Left lobe of liver (tissue), 2 donors: ENCODE data around the gene CRABP1. TPM values are rescaled to one million over a fixed set of nuclear protein-coding genes. Genes with fewer than 3 reads are reported as not detected.

ENCODE experiments used
- ATAC-seq: fragments of 200-7000 bp; cut with Tn5 transposase; one replicate; pipeline ENCODE4 v1.9.1; 2020; ENCODE audit warnings: mild to moderate bottlenecking, moderate library complexity
- DNase-seq: peaks from one replicate; pipeline ENCODE4 v3.0.0-alpha.2; 2020; ENCODE audit warnings: low spot score
- total RNA-seq: library from RNA; stranded (reverse); gene quantifications from one replicate; pipeline ENCODE4 v1.2.1, GENCODE V29; 2021
- donor health status: DM: no; HTN: no; CAD: no; lungs with moderate emphysema.
- donor health status: DM: no; HTN: yes; CAD: no.

The CRABP1 gene
- total RNA-seq, 1 donor from 2014 or later: 0.40 TPM

DNA sequence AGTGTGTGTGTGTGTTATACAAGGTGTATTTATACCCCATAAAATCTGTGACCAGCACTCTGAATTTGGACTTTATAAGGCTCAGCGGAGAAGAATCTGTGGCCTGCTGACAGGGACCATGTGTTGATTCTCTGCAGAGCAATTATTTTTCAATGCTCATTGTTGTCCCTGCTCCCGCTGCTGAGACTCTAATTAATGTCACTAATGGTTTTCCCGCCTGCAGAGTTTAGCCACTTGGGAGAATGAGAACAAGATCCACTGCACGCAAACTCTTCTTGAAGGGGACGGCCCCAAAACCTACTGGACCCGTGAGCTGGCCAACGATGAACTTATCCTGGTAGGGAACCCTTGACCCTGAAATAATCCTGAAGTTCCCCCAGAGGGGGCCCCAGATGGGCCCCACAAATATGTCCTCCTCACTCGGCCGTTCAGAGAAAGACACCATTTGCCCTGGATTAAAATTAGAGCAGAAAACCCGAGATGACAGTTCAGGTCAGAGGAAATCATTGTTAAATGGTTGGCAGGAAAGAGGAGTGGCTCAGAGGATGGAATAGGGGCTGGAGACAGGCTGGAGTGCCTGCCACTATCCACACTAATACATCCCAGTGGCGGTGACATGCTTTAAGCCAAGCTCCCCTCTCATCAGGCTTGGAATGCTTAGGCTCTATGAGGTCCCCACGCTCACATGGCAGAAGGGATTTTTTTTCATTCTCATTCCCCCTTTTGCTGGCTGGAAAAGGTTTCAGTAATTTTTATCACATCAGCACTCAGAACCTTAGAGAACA lies 3.3 kb downstream of the CRABP1 start:
- ATAC-seq (no peak), DNase-seq (no peak)

DNA sequence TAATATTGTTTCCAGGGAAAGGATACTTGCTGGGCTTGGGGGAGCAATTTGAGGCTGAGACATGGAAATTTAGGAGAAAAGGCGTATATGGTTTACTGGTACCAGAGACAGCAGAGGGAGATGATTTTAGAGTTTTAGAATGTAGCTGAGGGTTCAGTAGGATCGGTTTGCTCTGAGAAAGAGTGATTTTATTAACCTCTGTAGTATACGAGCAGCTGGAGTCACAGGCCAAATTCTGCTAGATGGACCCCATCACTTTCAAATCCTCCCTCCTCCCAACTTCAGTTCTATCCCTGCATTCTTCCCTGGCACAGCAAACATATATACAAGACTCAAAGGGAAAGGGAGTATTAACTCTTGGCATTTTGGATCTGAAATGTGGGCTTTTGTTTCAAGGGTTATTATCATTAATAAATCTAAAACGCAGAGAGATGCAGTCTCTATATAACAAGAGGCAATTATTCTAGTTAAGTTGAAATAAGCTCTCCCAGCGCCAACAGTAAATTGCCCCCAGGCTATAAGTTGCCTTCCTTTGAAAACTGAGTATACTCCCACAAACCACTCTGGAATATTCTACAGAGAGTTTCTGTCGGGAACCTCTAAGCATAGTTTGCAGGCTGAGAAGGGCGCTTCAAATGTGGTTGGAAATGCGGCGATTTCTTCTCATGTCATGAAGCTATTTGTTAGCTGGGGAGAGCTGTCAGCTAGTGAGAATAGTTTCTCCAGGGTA lies 5.4 kb downstream of the CRABP1 start:
- ATAC-seq (no peak), DNase-seq (no peak)

DNA sequence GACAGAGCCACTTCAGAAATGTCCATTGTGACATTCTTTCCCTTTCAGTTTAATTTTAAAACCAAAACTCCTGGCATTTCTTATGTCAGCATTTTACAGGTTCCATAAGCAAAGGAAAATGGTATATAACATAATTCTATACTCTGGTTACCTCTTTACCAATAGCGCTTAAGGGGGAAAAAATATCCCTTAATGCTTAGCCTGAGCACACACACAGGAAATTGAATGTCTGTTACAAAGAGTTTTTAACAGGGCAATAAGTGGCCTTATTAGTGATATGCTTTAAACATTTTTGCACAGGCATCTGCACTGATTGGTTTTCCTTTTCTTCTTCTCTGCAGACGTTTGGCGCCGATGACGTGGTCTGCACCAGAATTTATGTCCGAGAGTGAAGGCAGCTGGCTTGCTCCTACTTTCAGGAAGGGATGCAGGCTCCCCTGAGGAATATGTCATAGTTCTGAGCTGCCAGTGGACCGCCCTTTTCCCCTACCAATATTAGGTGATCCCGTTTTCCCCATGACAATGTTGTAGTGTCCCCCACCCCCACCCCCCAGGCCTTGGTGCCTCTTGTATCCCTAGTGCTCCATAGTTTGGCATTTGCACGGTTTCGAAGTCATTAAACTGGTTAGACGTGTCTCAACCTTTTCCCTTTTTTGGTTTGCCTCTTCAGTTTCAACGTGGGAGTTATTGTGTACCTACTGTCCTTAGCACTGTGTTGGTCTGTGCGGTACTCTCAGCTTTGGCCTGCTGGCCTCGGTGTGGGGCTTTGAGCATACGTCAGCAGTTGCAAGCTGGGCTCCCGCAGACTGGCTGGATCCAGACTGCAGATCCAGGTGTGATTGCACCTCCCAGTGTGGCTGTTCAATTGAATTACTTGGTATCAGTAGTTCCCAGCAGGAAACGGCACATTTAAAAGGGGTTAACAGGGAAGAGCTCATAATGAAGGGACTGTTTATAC lies 7.7 kb downstream of the CRABP1 start:
- DNase-seq (no peak), ATAC-seq (no peak)

DNA sequence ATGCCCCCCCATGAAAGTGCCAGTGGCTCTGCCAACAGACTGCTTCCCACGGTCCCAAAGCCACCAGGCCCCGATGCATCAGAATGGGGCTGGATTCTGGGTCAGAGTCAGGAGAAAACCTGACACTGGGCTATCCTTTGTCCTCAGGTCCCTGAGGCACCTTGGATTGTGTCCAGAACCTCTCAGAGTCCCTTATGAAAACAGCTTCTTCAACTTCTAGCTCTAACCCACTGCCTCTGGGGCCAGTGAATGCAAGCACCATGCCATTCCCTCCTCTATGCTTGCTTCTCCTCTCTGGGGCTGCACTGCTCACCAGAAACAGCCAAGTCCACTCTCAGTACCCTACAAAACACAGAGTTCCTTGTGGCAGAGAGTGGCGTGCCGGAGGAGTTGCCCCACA lies 9.9 kb downstream of the CRABP1 start:
- ATAC-seq (no peak), DNase-seq (no peak)

DNA sequence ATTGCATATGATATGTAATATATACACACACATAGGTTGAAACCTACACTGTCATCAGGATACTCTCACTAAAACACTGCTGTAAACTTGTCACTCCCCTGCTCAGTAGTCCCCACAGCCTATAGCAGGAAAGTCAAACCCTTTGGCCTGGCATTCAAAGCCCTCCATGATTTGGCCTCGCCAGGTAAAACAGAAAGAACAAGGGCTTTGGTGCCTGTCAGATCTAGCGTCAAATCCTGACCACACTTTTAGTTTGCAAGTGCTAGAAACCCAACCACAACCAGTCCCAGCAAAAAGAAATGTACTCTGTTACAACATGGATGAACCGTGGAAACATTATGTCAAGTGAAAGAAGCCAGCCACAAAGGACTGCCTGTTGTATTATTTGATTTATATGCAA lies 11.4 kb downstream of the CRABP1 start:
- ATAC-seq (no peak), DNase-seq (no peak)

DNA sequence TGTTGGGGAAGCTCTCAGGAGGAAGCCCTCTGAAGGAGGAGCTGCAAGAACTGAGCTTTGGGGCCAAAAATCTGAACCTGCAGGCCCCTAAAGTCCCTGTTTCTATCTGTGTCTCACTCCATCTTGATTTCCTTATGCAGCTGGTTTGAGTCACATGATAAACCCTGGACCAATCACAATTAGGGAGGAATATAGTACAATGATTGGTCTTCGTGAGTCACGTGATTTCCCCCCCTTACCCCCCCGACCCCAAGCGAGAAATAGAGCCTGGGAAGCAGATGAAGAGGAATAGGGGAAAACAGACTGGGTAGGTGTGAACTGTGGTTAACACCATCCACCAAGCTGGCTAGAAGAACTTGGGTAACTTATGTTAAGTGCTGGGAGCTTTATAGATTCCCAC lies 12.9 kb downstream of the CRABP1 start:
- DNase-seq (no peak), ATAC-seq (no peak)

DNA sequence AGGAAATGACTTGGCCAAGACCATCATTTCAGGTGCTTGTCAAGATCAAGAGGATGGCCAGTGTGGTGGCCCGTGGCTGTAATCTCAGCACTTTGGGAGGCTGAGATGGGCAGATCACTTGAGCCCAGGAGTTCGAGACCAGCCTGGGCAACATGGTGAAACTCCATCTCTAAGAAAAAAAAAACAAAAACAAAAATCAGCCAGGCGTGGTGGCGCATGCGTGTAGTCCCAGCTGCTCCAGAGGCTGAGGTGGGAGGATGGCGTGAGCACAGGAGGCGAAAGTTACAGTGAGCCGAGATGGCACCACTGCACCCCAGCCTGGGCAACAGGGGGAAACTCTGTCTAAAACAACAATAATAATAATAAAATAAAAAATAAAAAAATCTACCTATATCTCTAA lies 15.0 kb downstream of the CRABP1 start:
- DNase-seq (peak; percentile 19), ATAC-seq (no peak)

DNA sequence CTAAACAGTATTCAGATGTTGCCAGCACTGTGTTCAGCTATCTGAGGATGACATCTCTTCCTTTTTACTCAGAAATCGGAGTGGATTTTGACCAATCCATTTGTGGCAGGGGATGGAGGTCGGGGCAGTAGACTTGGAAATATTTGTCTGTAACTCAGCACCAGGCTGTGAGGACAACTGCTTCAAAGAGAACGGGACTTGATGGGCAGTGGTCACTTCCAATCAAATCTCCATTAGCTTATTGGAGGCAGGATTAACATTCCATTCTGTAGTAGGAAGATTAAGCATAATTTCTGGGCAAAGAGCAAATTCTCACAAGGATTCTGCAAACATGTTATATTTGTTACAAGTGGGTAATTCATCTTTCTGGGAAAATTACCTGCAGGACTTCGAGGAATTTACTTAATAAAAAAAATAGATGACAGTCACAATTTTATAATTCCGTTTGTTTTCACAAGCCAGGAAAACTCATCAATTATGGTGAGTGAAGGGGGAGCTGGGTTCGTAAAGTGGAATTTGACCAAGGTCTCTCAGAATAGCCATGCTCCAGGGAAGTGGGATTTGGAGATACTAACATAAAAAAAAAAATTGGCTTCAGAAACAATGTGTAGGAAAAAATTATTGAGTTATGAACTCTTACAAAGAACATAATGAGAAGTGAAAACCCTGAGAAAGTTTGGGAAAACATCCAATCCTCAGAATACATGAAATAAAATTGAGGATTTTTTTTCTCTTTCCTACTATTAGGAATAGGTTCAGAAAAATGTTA lies 18.1 kb downstream of the CRABP1 start:
- no peak for ATAC-seq
- no peak for DNase-seq

DNA sequence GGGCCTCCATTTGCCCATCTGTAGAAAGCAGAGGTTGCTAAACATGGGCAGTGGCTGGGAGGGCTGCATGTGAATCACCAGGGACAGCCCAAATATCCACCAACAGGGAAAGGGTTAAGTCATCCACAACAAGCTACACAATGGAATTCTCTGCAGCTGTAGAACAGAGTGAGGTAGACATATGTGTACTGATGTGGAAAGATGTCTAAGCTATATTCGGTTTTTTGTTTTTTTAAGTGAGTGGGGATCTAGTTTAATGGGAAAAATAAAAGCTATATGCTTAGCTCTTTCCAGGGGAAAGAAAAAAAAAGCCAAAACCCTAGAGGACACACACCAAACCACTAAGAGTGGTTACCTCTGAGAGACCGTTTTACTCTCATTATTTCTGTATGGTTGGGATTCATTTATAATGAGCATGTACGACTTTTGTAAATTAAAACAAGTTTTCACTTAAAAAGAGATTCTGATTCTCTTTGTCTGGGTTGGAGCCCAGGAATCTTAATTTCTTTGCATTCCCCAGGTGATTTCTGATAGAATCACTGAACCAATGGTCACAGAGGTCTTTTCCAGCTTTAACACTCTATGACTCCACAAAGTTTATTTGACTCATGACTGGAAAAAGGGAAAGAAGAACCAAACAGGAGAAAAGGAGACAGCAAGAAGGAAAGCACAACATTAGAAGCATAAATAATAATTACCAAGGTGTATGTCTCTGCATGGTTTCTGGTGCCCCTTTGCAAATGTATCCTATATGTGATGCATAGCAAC lies 19.1 kb downstream of the CRABP1 start:
- no peak for ATAC-seq
- no peak for DNase-seq

DNA sequence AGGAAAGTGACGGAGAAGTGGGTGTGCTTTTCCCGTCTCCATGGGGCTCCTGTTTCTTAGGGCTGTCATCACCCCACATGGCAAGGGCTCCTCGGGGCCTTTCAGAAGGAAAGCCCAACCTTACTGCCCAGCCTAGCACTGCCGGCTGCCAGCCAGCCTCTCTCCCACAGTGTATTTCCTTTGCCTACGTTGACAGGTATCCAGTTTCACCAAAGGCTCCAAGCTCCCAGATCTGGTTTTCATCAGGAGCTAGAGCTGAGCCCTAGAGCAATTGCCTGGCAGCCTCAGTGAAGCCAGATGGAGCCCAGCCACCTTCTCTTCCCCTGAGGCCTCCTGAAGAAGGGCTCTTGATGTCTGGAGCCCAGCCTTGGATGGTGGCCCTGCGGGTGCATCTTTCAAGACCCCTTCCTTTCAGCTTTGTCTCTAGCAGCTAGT lies 20.2 kb downstream of the CRABP1 start:
- DNase-seq: peak; percentile 31
- no peak for ATAC-seq

DNA sequence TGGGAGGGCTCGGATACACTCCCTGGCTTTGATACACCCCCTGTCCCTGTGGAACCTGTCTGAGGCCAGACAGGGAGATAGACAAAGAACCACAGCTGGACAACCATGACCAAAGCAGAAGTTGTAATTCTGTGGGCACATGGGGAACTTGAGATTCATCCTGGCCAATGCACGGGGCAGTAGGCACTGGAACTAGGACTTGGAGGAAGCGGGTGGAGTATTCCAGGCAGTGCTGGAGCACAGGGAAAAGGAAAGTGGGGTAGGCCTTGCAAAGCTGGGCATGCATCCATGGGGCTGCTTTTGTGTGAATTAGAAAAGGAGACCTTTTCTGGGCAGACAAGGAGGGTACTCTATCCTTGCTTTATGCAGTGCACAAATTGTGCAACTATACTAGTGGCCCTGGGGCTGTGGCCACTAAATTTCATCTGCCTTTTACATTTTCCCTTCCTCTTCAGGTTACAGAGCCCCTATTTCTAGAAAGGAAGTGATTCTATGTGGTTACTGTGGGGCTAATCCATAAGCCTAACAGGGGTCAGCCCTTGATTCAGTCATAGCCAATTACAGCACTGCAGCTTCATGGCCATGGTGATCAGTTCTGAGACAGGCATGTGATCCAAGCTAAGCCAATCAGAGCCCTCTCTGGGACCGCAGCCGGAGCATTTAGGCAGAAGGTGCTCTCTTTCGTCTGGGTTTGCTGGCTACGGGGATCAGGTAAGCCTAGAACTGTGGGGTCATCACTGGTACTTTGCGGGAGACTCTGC lies 21.0 kb downstream of the CRABP1 start:
- DNase-seq (peak; percentile 27), ATAC-seq (no peak)

DNA sequence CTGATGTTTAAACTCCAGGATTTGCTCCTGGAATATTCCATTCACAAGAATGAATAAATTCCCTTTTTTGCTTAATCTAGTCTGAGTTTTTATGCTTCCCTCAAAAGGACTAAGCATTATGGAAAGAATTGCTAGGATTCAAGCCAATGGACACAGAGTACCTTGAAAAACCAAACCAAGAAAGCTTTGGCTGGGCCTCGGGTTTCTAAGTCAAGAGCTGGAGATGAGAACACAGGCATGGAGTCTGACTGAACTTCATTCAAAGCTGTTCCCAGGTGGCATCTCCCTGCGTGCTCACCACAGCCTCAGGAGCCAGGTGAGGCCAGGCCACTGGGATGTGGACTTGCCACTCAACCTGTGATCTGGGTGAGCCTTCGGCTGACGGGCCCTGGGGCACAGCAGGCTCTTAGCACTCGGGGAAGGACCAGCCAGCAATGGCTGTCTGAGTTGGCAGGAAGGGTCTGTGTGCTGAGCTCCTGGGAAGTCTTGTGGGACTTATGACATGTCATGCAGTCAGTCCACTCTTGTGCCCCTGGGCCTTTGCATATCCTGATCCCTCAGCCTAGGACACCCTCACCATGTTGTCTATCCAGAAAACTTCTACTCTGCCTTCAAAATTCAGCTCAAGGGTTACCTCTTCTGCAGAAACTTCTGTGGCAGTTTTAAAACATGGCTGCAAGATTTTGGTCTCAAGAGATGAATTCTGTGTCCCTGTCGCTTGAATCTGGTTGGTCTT lies 21.8 kb downstream of the CRABP1 start:
- DNase-seq (peak; percentile 34), ATAC-seq (no peak)

DNA sequence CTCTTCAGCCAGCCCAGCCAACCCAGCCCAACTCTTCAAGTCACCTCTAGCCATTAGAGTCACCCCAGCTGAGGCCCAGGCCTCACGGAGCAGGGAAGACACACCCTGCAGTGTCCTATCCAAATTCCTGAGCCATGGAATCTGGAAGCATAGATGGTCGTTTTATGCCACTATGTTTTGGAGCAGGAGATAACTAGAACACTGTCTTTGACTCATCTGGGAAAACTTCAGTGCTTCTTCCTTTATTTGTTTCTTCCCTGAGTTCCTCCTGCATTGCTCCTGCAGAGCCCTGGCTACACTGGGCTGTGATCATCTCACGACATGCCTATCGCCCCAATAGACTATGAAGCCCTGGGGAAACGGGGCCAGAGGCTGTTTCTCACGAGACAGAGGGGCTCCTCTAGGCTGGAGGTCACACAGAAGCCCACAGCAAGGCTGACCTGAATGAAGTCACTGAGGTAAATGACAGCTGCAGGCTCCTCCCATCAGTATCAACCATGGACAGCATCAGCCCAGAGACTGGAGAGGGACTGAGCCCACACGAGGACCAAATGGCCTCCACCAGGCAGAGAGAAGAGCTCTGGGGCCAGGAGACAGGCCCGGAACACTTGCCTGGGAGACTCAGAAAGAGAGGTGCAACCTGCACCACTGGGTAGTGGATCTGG lies 22.7 kb downstream of the CRABP1 start:
- ATAC-seq (no peak), DNase-seq (no peak)

DNA sequence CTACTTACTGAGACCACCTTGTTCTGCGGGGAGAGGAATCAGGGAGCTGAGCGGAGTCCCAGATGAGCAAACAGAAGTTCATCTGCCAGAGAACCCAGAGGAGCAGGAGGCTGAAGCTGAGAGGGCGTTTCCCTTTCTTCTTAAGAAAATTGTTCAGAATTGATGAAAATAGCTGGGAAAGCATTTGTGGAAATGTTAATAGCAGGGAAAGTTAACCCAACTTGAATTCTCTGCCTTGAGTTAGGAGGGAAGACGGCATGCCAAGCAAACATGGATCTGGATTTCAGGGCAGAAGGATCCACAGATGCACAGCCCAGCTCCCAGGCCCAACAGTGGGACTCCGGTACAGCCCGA lies 23.2 kb downstream of the CRABP1 start:
- DNase-seq (no peak), ATAC-seq (no peak)

DNA sequence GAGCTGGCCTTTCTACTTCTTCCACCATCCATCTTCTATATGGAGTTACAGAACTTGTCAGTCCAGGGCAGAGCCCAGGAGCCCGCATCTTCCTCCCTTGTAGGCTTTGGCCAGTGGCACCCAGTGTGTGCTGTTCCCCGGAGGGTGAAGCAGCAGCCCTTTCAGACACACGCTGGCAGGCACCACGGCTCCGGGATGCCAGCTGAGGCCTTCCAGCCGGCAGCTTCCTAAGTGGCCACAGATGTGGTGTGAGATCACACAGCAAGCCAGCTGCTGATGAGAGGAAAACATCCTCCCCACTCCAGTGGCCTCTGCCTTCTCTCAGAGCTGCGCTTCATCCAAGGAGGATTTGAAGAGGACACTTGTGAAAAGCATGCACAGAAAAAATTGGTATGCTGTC lies 24.1 kb downstream of the CRABP1 start:
- ATAC-seq: no peak
- peak; percentile 33 for DNase-seq

DNA sequence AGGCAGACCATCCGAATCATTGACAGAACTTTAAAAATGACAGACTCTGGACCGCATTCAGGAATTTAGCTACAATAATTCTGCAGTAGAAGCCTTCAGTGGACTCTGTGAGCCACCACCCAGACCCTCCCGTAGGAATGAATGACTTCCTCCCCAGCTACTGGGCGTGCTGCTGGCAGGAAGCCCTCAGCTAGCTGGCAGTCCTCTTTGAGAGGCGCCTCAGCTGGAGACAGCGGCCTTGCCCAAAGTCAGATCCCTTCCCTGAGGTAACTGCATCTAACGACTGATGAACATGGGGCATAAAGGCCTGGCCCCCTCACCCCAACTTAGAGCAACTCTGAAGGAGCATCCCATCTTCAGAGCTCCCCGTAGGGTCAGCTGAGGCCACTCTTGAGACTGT lies 25.8 kb downstream of the CRABP1 start:
- ATAC-seq (no peak), DNase-seq (no peak)

DNA sequence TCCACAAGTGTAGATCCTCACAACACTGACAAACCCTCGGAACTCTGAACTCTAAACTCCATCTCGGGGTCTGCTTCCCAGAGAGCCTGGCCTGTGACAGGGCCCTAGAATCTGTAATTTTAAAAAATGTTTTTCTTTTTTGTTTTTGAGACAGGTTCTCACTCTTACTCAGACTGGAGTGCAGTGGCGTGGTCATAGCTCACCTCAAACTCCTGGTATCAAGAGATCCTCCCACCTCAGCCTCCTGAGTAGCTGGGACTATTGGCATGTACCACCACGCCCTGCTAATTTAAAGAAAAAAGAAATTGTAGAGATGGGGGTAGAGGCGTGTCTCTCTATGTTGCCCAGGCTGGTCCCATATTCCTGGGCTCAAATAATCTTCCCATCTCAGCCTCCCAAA lies 26.2 kb downstream of the CRABP1 start:
- ATAC-seq (no peak), DNase-seq (no peak)

DNA sequence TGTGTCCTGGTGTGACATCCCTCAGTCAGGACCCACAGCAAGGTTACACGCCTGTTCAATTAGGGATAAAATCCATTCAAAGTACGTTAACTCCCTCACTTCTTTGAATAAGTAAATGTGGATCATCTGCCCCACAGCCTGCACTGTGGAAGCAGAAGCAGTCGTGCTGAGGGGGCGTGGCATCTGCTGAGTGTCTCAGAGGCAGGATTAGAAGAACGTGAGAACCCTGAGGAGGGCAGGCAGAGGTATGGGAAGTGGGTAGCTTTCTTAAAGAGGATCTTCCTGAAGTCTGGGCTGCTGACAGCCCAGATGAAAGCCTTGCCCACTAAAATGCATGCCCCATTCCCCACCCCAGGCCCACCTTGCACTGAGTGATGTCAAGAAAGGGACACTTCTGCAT lies 28.5 kb downstream of the CRABP1 start:
- DNase-seq (peak; percentile 32), ATAC-seq (no peak)
